Panc1 (cell line): ENCODE data around the gene PRPF38B. TPM values are rescaled to one million over a fixed set of nuclear protein-coding genes. Genes with fewer than 3 reads are reported as not detected.

Experiments
- ATAC-seq: fragments of 200-7000 bp; cut with Tn5 transposase; 2 replicates; pipeline ENCODE4 v1.9.1; 2020; ENCODE audit warnings: mild to moderate bottlenecking, moderate library complexity
- BruUV-seq: library from RNA; stranded (reverse); fragments of 400-500 nt; replicated peaks from 2 replicates; lab custom pipeline; 2021; lab: Mats Ljungman, UMichigan
- CTCF ChIA-PET: fragments of 300-600 bp; sonication (Branson Sonifier 250); formaldehyde crosslinking; loops from one replicate; lab custom pipeline; 2022; ENCODE audit warnings: antibody characterized with exemption; lab: Charles Lee
- POLR2A ChIA-PET: fragments of 300-600 bp; sonication (Branson Sonifier 250); formaldehyde crosslinking; loops from one replicate; lab custom pipeline; 2022; ENCODE audit warnings: antibody characterized with exemption; lab: Charles Lee
- DNase-seq: peaks from one replicate; pipeline ENCODE4 v3.0.0-alpha.2; 2010; ENCODE audit warnings: low read depth, low spot score
- H3K27ac ChIP-seq: 2 replicates; pipeline ENCODE4 v1.5.1; 2011; ENCODE audit warnings: mild to moderate bottlenecking, low read length, inconsistent platforms
- H3K27me3 ChIP-seq: fragments of 200-500 bp; sonication (Bioruptor generic); 2 replicates; pipeline ENCODE4 v1.6.0; 2014; ENCODE audit warnings: low read length, inconsistent platforms; ENCODE audit not compliant: control insufficient read depth, insufficient read depth
- H3K36me3 ChIP-seq: fragments of 200-500 bp; sonication (Bioruptor generic); 2 replicates; pipeline ENCODE4 v1.5.1; 2014; ENCODE audit warnings: inconsistent platforms, mild to moderate bottlenecking, low read length, moderate library complexity; ENCODE audit not compliant: control insufficient read depth, insufficient read depth
- H3K4me1 ChIP-seq: 2 replicates; pipeline ENCODE4 v1.5.1; 2011; ENCODE audit warnings: inconsistent platforms, mild to moderate bottlenecking, low read length, moderate library complexity; ENCODE audit not compliant: control insufficient read depth, insufficient read depth
- H3K4me3 ChIP-seq, 2 experiments: 2 replicates each; pipeline ENCODE4 v1.5.1; 2011 to 2012; ENCODE audit warnings: low read depth in 2 of 2, low read length in 2 of 2, mild to moderate bottlenecking in 2 of 2, inconsistent platforms in 1 of 2, moderate library complexity in 1 of 2
- H3K9me3 ChIP-seq: fragments of 200-500 bp; sonication (Bioruptor generic); 2 replicates; pipeline ENCODE4 v1.5.1; 2014; ENCODE audit warnings: low read depth, mild to moderate bottlenecking, inconsistent platforms, low read length, moderate library complexity; ENCODE audit not compliant: control insufficient read depth, insufficient read depth
- CTCF ChIP-seq: fragments of 450-650 bp; IDR thresholded peaks from 2 replicates; pipeline ENCODE4 v1.5.1; 2017; ENCODE audit warnings: mild to moderate bottlenecking
- POLR2AphosphoS5 ChIP-seq: IDR thresholded peaks from 2 replicates; pipeline ENCODE4 v1.6.1; 2012; ENCODE audit warnings: mild to moderate bottlenecking, low read depth, low read length, moderate library complexity
- SIN3A ChIP-seq: IDR thresholded peaks from 2 replicates; pipeline ENCODE4 v1.6.1; 2012; ENCODE audit warnings: low read depth, mild to moderate bottlenecking, low read length, moderate library complexity, borderline replicate concordance; ENCODE audit not compliant: insufficient read depth
- TCF7L2 ChIP-seq: IDR thresholded peaks from 2 replicates; pipeline ENCODE4 v1.6.1; 2011; ENCODE audit warnings: mild to moderate bottlenecking, low read depth, low read length, inconsistent platforms
- in situ Hi-C: cut with HindIII; loops from 2 replicates; pipeline ENCODE4 v1.10.0; 2016; ENCODE audit warnings: low sequenced_read_pairs, low pct_unique_long_range_greater_than_20kb
- intact Hi-C: fragments of 100-400 bp; cut with micrococcal nuclease; formaldehyde crosslinking; loops from one replicate; pipeline ENCODE4 v1.10.0; 2022; ENCODE audit not compliant: unreplicated experiment
- total RNA-seq: library from RNA; stranded (reverse); gene quantifications from one replicate; pipeline ENCODE4 v1.2.1, GENCODE V29; 2021; ENCODE audit not compliant: unreplicated experiment
- TF ChIP-seq, protein P1 (sequence below), 2 experiments: IDR thresholded peaks; 2 replicates each; pipeline ENCODE4 v1.6.1; 2011 to 2012; ENCODE audit warnings: low read depth in 2 of 2, control low read depth in 1 of 2, low read length in 1 of 2, mild to moderate bottlenecking in 1 of 2, moderate library complexity in 1 of 2; ENCODE audit not compliant: insufficient read depth in 1 of 2

PRPF38B gene
- total RNA-seq, 1 experiment from 2014 or later, result 31.7 TPM

DNA sequence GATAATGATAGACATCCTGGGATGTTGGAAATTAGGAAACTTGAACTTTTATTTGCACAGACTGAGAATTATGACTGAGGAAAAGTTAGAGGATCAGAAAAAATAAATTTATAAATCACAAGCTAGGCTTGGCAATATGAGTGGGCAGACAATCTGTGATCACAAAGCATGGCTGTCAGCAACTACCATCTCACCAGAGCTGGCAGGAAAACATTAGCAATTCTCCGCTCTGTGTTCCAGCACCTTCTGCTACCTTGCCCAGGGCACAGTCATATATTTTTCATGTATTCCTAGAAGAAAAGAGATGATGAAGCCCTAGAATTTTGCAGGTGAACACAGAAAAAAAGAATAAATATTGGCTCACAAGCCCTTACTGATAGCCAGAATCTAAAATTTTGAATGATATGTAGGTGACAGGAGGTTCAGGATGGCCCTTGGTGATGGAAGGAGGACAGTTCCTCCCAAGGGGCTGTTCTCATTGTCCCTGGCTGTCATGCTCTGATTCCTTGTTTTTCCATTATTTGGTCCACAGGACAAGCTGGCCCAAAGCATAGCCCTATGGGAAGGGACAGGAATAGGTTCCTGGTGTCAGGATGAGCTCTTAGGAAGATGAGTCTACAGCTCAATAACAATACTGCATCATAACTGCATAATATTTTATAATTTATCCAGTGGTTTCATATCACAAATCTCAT lies 42.2 kb downstream of the PRPF38B start:
- Histone ChIP-seq H3K27ac (no peak overlapping the region), H3K36me3 (no peaks in the 10 kb centered on the region), H3K27me3 (no peaks in the 10 kb centered on the region), H3K4me3 (no peak overlapping the region), H3K9me3 (no peaks in the 10 kb centered on the region), H3K4me1 (no peaks in the 10 kb centered on the region)
- no peak for ATAC-seq
- POLR2A ChIA-PET, result interaction anchor here (1.0 kb wide), 1 partner anchor 350 kb away, joined by 6 read pairs; no protein-coding TSS in a partner anchor
- intact Hi-C loops, result no loop called here
- no peak for DNase-seq
- no TSS peak for BruUV-seq
- CTCF ChIA-PET, result no interaction called here
- no peak for TF ChIP-seq CTCF
- in situ Hi-C loops, result no loop called here

- POLR2A ChIA-PET, result no interaction called here
- no TSS peak for BruUV-seq
- no peak for ATAC-seq
- Histone ChIP-seq H3K27ac (no peak overlapping the region), H3K4me1 (no peaks in the 10 kb centered on the region), H3K9me3 (no peaks in the 10 kb centered on the region), H3K36me3 (no peaks in the 10 kb centered on the region), H3K4me3 (no peak overlapping the region), H3K27me3 (no peaks in the 10 kb centered on the region)
- CTCF ChIA-PET, result no interaction called here
- in situ Hi-C loops (no loop called here), intact Hi-C loops (no loop called here)
- no peak for TF ChIP-seq TCF7L2
- no peak for TF ChIP-seq SIN3A
- no peak for TF ChIP-seq POLR2AphosphoS5
- TF ChIP-seq CTCF, result no peak
- TF ChIP-seq, protein P1, sequence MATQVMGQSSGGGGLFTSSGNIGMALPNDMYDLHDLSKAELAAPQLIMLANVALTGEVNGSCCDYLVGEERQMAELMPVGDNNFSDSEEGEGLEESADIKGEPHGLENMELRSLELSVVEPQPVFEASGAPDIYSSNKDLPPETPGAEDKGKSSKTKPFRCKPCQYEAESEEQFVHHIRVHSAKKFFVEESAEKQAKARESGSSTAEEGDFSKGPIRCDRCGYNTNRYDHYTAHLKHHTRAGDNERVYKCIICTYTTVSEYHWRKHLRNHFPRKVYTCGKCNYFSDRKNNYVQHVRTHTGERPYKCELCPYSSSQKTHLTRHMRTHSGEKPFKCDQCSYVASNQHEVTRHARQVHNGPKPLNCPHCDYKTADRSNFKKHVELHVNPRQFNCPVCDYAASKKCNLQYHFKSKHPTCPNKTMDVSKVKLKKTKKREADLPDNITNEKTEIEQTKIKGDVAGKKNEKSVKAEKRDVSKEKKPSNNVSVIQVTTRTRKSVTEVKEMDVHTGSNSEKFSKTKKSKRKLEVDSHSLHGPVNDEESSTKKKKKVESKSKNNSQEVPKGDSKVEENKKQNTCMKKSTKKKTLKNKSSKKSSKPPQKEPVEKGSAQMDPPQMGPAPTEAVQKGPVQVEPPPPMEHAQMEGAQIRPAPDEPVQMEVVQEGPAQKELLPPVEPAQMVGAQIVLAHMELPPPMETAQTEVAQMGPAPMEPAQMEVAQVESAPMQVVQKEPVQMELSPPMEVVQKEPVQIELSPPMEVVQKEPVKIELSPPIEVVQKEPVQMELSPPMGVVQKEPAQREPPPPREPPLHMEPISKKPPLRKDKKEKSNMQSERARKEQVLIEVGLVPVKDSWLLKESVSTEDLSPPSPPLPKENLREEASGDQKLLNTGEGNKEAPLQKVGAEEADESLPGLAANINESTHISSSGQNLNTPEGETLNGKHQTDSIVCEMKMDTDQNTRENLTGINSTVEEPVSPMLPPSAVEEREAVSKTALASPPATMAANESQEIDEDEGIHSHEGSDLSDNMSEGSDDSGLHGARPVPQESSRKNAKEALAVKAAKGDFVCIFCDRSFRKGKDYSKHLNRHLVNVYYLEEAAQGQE (IDR thresholded peaks at IDR 0.05; ENCODE audit: insufficient read depth in 1 of 2, low read depth in 2 of 2, low read length in 1 of 2), result no peak
- no peak for DNase-seq
These were observed 50.1 kb downstream of the PRPF38B start for GRCh38 chr1:108742253-108742652.
